B cell (primary cell): ENCODE measurements around the gene PTGES. TPM values are rescaled to one million over a fixed set of nuclear protein-coding genes. Genes with fewer than 3 reads are reported as not detected.

Experiments
- ATAC-seq: fragments of 200-7000 bp; cut with Tn5 transposase; one replicate; pipeline ENCODE4 v1.10.0; 2021; ENCODE audit warnings: low read depth, mild to moderate bottlenecking, moderate number of reproducible peaks, moderate library complexity
- CTCF ChIA-PET: fragments of 350-600 bp; sonication (Branson Sonifier 250); formaldehyde crosslinking; loops from one replicate; lab custom pipeline; 2021; ENCODE audit warnings: antibody characterized with exemption, inconsistent platforms; lab: Charles Lee
- POLR2A ChIA-PET: fragments of 350-600 bp; sonication (Branson Sonifier 250); formaldehyde crosslinking; loops from one replicate; lab custom pipeline; 2021; ENCODE audit warnings: antibody characterized with exemption; lab: Charles Lee
- DNase-seq: peaks from one replicate; pipeline ENCODE4 v3.0.0; 2013
- H2AFZ ChIP-seq: 2 replicates; pipeline ENCODE4 v1.6.1; 2012; ENCODE audit warnings: mild to moderate bottlenecking, low read depth, low read length; ENCODE audit not compliant: insufficient read depth, poor library complexity, severe bottlenecking
- H3K27ac ChIP-seq, 2 donors: 1 replicate in 1 of 2; 2 replicates in 1 of 2; pipeline ENCODE4 v1.5.1; 2012 to 2013; ENCODE audit warnings: low read length in 2 of 2, mild to moderate bottlenecking in 2 of 2, moderate library complexity in 1 of 2
- H3K27me3 ChIP-seq, 4 experiments: fragments of 200-600 bp in 1 of 4; sonication (generic) in 1 of 4; replicated peaks in 1 of 4; 1 replicate in 2 of 4; 2 replicates in 2 of 4; pipeline versions ENCODE4 v1.6.1 to v1.7.0; 2013 to 2016; ENCODE audit warnings: low read length in 3 of 4, mild to moderate bottlenecking in 2 of 4, mixed read lengths in 1 of 4, moderate library complexity in 1 of 4; ENCODE audit not compliant: insufficient read depth in 4 of 4, control insufficient read depth in 3 of 4; ENCODE audit errors: control extremely low read depth in 1 of 4
- H3K36me3 ChIP-seq, 2 experiments: replicated peaks in 1 of 2; 1 replicate in 1 of 2; 2 replicates in 1 of 2; pipeline versions ENCODE4 v1.6.1 to v1.7.1; 2013; ENCODE audit warnings: low read length in 1 of 2; ENCODE audit not compliant: insufficient read depth in 2 of 2, control insufficient read depth in 1 of 2; ENCODE audit errors: control extremely low read depth in 1 of 2, extremely low read depth in 1 of 2
- H3K4me1 ChIP-seq, 2 donors: fragments of 200-600 bp in 1 of 2; sonication (generic) in 1 of 2; 1 replicate in 1 of 2; 2 replicates in 1 of 2; pipeline versions ENCODE4 v1.5.1 to v1.6.1; 2013 to 2017; ENCODE audit warnings: low read length in 2 of 2; ENCODE audit not compliant: control insufficient read depth in 2 of 2, insufficient read depth in 2 of 2
- H3K4me2 ChIP-seq: replicated peaks from 2 replicates; pipeline ENCODE3; 2012; ENCODE audit warnings: mild to moderate bottlenecking, low read depth, low read length; ENCODE audit not compliant: poor library complexity, severe bottlenecking
- H3K4me3 ChIP-seq, 5 experiments: fragments of 200-600 bp in 1 of 5; sonication (generic) in 1 of 5; 1 replicate in 3 of 5; 2 replicates in 2 of 5; pipeline versions ENCODE4 v1.5.1 to v1.7.0; 2011 to 2016; ENCODE audit warnings: low read length in 4 of 5, mild to moderate bottlenecking in 4 of 5, low read depth in 2 of 5, control low read depth in 1 of 5, moderate library complexity in 1 of 5; ENCODE audit not compliant: insufficient read depth in 1 of 5; ENCODE audit errors: control extremely low read depth in 1 of 5, extremely low read depth in 1 of 5
- H3K79me2 ChIP-seq: fragments of 200-600 bp; sonication (generic); one replicate; pipeline ENCODE4 v1.6.0; 2016; ENCODE audit warnings: low read length; ENCODE audit not compliant: control insufficient read depth, insufficient read depth
- H3K9ac ChIP-seq: fragments of 200-600 bp; sonication (generic); 2 replicates; pipeline ENCODE4 v1.6.1; 2017; ENCODE audit warnings: mild to moderate bottlenecking, low read length, moderate library complexity
- H3K9me3 ChIP-seq, 3 donors: one replicate each; pipeline versions ENCODE4 v1.6.1 to v1.7.1; 2013; ENCODE audit warnings: low read length in 2 of 3; ENCODE audit not compliant: control insufficient read depth in 2 of 3, insufficient read depth in 1 of 3; ENCODE audit errors: control extremely low read depth in 1 of 3
- H4K20me1 ChIP-seq: 2 replicates; pipeline ENCODE4 v1.6.0; 2012; ENCODE audit warnings: mild to moderate bottlenecking, low read length; ENCODE audit not compliant: insufficient read depth, control insufficient read depth, poor library complexity, severe bottlenecking
- H3K27ac Mint-ChIP-seq: one replicate; pipeline ENCODE4 v1.8.0; 2021; ENCODE audit warnings: mixed read lengths
- H3K27me3 Mint-ChIP-seq: one replicate; pipeline ENCODE4 v1.8.0; 2021; ENCODE audit warnings: mixed read lengths
- H3K4me1 Mint-ChIP-seq: one replicate; pipeline ENCODE4 v1.8.0; 2021; ENCODE audit warnings: mixed read lengths
- H3K4me3 Mint-ChIP-seq: one replicate; pipeline ENCODE4 v1.8.0; 2021; ENCODE audit warnings: mixed read lengths
- H3K9me3 Mint-ChIP-seq: one replicate; pipeline ENCODE4 v1.8.0; 2022; ENCODE audit warnings: mixed read lengths; ENCODE audit not compliant: insufficient read depth
- EZH2 ChIP-seq: IDR thresholded peaks from 2 replicates; pipeline ENCODE4 v1.6.1; 2012; ENCODE audit warnings: borderline replicate concordance, low read depth, mild to moderate bottlenecking, moderate library complexity, low read length; ENCODE audit not compliant: insufficient read depth, poor library complexity, severe bottlenecking
- WGBS: methylation state at CpG from one replicate; pipeline ENCODE4 v1.1.5; 2013; ENCODE audit warnings: missing lambda C conversion rate; ENCODE audit not compliant: insufficient coverage; 5-methylcytosine and 5-hydroxymethylcytosine counted together
- intact Hi-C: fragments of 100-400 bp; cut with micrococcal nuclease; formaldehyde crosslinking; loops from one replicate; pipeline ENCODE4 v1.10.0; 2022
- polyA plus RNA-seq: library from polyadenylated mRNA; depleted of rRNA; stranded (reverse); fragments of >200 nt; gene quantifications from 2 replicates; pipeline ENCODE4 v1.2.3, GENCODE V29; 2012
- total RNA-seq, 2 donors: library from RNA; stranded (reverse); fragments of 120-200 nt in 1 of 2; gene quantifications; 1 replicate in 1 of 2; 2 replicates in 1 of 2; pipeline versions ENCODE4 v1.2.3 to v1.2.4, GENCODE V29; 2013 to 2022
- TF ChIP-seq, protein P1 (sequence below): fragments of 200-600 bp; IDR thresholded peaks from one replicate; pipeline ENCODE4 v1.8.0; 2022; ENCODE audit warnings: antibody characterized with exemption, mild to moderate bottlenecking

PTGES gene
- total and polyA plus RNA-seq, 2 donors (not counting 1 experiment from before 2014, with no cell fraction given), result not detected

DNA sequence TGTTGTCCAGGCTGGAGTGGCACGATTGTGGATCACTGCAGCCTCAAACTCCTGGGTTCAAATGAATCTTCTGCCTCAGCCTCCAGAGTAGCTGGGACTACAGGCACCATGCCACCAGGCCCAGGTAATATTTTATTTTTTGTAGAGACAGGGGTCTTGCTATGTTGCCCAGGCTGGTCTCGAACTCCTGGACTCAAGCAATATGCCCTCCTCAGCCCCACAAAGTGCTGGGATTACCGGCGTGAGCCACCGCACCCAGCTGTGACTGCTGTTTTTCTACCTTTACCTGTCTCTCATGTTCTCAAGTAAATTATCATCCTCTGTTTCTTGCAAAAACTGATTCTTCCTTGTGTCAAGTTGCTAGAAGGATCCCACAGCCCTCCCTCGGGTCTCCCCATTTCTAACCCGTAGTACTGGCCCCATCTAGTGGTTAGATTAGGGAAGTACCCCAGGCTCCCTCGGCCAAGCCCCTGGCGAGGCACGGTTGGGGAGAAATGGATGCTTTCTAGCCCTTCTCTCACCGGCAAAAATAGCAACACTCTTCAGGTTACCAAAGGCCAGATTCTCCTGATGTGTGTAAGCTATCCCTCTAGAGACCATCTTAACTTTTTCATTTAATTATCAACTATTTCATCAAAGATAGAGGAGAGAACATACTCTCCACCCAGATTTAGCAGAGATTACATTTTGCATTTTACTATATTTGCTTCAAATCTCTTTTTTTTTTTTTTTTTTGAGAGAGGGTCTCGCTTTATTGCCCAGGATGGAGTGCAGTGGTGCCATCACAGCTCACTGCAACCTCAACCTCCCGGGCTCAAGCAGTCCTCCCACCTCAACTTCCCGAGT lies 30.9 kb upstream of the PTGES start:
- H3K27ac ChIP-seq, result no peak overlapping the region
- DNase-seq, result peak; percentile 81
- 59% methylated on average over 5 of the region's 14 CpGs for WGBS
- no peaks in the 10 kb centered on the region for H3K4me1 ChIP-seq
- no peaks in the 10 kb centered on the region for H3K79me2 ChIP-seq
- ATAC-seq, result peak; percentile 99
- ChIA-PET CTCF (interaction anchor here (0.6 to 6.3 kb wide), 22 partner anchors 9 to 1770 kb away, joined by 3 to 67 read pairs (median 4); partner anchors contain the start of gene NTMT1), POLR2A (interaction anchor here (0.7 kb wide), 1 partner anchor 643 kb away, joined by 4 read pairs; no protein-coding TSS in a partner anchor)
- Mint-ChIP-seq H3K27me3 (peaks cover 19% of the 10 kb centered on the region), H3K4me1 (no peaks in the 10 kb centered on the region), H3K4me3 (no peak overlapping the region), H3K9me3 (no peaks in the 10 kb centered on the region), H3K27ac (no peak overlapping the region)
- TF ChIP-seq EZH2, result no peak
- TF ChIP-seq, protein P1, sequence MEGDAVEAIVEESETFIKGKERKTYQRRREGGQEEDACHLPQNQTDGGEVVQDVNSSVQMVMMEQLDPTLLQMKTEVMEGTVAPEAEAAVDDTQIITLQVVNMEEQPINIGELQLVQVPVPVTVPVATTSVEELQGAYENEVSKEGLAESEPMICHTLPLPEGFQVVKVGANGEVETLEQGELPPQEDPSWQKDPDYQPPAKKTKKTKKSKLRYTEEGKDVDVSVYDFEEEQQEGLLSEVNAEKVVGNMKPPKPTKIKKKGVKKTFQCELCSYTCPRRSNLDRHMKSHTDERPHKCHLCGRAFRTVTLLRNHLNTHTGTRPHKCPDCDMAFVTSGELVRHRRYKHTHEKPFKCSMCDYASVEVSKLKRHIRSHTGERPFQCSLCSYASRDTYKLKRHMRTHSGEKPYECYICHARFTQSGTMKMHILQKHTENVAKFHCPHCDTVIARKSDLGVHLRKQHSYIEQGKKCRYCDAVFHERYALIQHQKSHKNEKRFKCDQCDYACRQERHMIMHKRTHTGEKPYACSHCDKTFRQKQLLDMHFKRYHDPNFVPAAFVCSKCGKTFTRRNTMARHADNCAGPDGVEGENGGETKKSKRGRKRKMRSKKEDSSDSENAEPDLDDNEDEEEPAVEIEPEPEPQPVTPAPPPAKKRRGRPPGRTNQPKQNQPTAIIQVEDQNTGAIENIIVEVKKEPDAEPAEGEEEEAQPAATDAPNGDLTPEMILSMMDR, result peak; percentile 89
- intact Hi-C loops, result loop anchor here (1.0 to 5.0 kb wide), 4 partner anchors 46 to 156 kb away; partner anchors contain the start of genes ASB6 and NTMT1
- H3K4me2 ChIP-seq, result no peak overlapping the region
- no peaks in the 10 kb centered on the region for H3K36me3 ChIP-seq
- peak overlapping the region; percentile 16 for H2AFZ ChIP-seq
- H4K20me1 ChIP-seq, result no peaks in the 10 kb centered on the region
- no peaks in the 10 kb centered on the region for H3K9me3 ChIP-seq
- H3K4me3 ChIP-seq, result no peak overlapping the region
- H3K9ac ChIP-seq, result no peak overlapping the region
- peaks cover 0 to 19% (median 1%) of the 10 kb centered on the region in 4 experiments for H3K27me3 ChIP-seq

- Mint-ChIP-seq H3K27ac (no peak overlapping the region), H3K9me3 (no peaks in the 10 kb centered on the region), H3K4me1 (no peaks in the 10 kb centered on the region), H3K27me3 (peaks cover 21% of the 10 kb centered on the region), H3K4me3 (no peak overlapping the region)
- no peak for ATAC-seq
- H3K9me3 ChIP-seq, result no peaks in the 10 kb centered on the region
- POLR2A ChIA-PET, result no interaction called here
- no peaks in the 10 kb centered on the region for H4K20me1 ChIP-seq
- H3K4me3 ChIP-seq, result no peak overlapping the region
- H2AFZ ChIP-seq, result no peak overlapping the region
- no peaks in the 10 kb centered on the region for H3K36me3 ChIP-seq
- no peak for TF ChIP-seq EZH2
- TF ChIP-seq, protein P1, result no peak
- H3K9ac ChIP-seq, result no peak overlapping the region
- H3K79me2 ChIP-seq, result no peaks in the 10 kb centered on the region
- H3K27me3 ChIP-seq, result peaks cover 0 to 25% (median 4%) of the 10 kb centered on the region in 4 experiments
- intact Hi-C loops, result loop anchor here (5.0 kb wide), 1 partner anchor 155 kb away; the partner anchor contains the start of gene NTMT1
- no peak overlapping the region for H3K27ac ChIP-seq
- H3K4me2 ChIP-seq, result no peak overlapping the region
- H3K4me1 ChIP-seq, result no peaks in the 10 kb centered on the region
- no peak for DNase-seq
- CTCF ChIA-PET, result interaction anchor here (0.7 to 6.3 kb wide), 8 partner anchors 10 to 651 kb away, joined by 3 to 67 read pairs (median 4); no protein-coding TSS in a partner anchor
- WGBS, result 95% methylated on average over 3 of the region's 5 CpGs
Measured at GRCh38 chr9:129781981-129782380, 29.1 kb upstream of the PTGES start.
